HTERT RPE-1 (cell line): ENCODE data around the gene URGCP.
"Not testable (repeated sequence)": the region's sequence is repeated elsewhere in the genome, so short reads cannot be mapped to it uniquely, and the experiment has no call there.

Experiments
- in situ Hi-C: fragments of 300-500 bp; cut with MboI; formaldehyde crosslinking; loops from 4 replicates; pipeline ENCODE4 v1.14.3; 2020; ENCODE audit warnings: low sequenced_read_pairs

Gene URGCP

GRCh38 chr7:43834463-43835251 lies 71.7 kb downstream of the URGCP start:
- in situ Hi-C loops, result no loop called here

GRCh38 chr7:43830917-43831316 lies 75.5 kb downstream of the URGCP start:
- in situ Hi-C loops, result not testable (repeated sequence)
